Fibroblast of the aortic adventitia (primary cell): ENCODE data around the gene PADI1. TPM values are rescaled to one million over a fixed set of nuclear protein-coding genes. Genes with fewer than 3 reads are reported as not detected.

Experiments
- DNase-seq: peaks from one replicate; pipeline ENCODE4 v3.0.0-alpha.2; 2010; ENCODE audit warnings: low read depth
- H3K4me3 ChIP-seq: 2 replicates; pipeline ENCODE4 v1.5.1; 2011; ENCODE audit warnings: low read depth, mild to moderate bottlenecking, control low read depth, low read length, moderate library complexity
- small RNA-seq: library from RNA; depleted of rRNA; stranded (forward); fragments of <200 nt; gene quantifications from one replicate; pipeline ENCODE3, GENCODE V24; 2012
- total RNA-seq: library from RNA; depleted of rRNA; stranded (reverse); fragments of >200 nt; gene quantifications from 2 replicates; pipeline ENCODE4 v1.2.3, GENCODE V29; 2012; ENCODE audit warnings: low replicate concordance
- TF ChIP-seq, protein P1 (sequence below): IDR thresholded peaks from 2 replicates; pipeline ENCODE4 v1.5.1; 2011; ENCODE audit warnings: mild to moderate bottlenecking, low read length, control low read depth, inconsistent platforms; ENCODE audit not compliant: insufficient read depth

The PADI1 gene
- total RNA-seq, 1 donor, result 0.09 TPM

DNA sequence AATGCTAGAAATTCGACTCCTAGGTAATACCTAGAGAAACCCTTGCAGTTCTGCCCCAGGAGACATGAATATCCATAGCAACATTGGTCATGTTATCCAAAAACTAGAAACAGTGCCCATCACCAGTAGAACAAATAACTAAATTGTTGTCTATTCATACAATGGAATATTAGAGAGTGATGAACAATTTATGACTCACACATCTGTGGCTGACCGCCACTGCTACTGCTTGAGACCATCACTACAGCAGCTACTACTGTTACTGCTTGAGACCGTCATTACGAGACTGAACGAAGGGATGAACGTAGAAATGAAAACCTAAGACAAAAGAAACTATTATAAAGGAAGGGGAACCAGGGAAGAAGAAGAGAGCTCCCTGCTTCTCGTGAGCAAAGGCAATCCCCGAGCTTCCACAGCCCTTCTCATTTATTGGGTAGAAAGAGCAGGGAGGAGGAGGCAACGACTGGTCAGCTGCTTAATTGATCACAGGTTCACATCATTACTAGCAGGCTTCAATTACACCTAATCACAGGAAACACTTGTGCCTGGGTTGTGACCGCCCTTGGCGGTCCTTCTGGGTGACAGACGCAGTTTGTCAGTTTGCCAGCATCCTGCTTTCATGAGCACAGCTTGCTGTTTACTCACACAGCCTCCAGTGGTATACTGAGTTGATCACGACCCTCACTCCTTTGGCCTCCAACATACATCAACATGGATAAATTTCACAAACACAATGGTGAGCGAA lies 88.9 kb downstream of the PADI1 start:
- no peak overlapping the region for H3K4me3 ChIP-seq
- TF ChIP-seq, protein P1, sequence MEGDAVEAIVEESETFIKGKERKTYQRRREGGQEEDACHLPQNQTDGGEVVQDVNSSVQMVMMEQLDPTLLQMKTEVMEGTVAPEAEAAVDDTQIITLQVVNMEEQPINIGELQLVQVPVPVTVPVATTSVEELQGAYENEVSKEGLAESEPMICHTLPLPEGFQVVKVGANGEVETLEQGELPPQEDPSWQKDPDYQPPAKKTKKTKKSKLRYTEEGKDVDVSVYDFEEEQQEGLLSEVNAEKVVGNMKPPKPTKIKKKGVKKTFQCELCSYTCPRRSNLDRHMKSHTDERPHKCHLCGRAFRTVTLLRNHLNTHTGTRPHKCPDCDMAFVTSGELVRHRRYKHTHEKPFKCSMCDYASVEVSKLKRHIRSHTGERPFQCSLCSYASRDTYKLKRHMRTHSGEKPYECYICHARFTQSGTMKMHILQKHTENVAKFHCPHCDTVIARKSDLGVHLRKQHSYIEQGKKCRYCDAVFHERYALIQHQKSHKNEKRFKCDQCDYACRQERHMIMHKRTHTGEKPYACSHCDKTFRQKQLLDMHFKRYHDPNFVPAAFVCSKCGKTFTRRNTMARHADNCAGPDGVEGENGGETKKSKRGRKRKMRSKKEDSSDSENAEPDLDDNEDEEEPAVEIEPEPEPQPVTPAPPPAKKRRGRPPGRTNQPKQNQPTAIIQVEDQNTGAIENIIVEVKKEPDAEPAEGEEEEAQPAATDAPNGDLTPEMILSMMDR, result no peak
- no peak for DNase-seq

DNA sequence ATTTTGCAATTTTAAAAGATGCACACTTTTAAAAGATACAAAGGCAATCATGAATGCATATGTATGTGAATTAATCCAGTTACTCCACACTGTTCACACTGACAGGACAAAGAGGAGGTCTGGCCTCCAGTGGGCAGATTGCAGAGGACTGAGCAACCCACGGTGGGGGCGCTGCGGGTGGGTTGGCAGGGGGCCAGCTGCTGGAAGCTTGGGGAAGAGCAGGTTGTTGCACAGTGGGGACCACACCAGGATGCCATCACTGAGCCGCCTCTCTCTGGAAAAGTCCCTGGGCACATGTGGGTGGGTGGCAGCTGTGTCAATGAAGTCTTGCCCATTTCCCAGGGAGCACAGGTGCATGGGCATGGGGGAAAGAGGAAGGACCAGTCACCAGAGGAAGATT lies 90.4 kb downstream of the PADI1 start:
- DNase-seq, result no peak
- H3K4me3 ChIP-seq, result no peak overlapping the region
- TF ChIP-seq, protein P1, result no peak

Small RNA genes within 50 kb of the gene (small RNA-seq; reads per million reads assigned to genes)
- gene MIR3972, result not detected

Other genes with a start within 250 kb of the PADI1 start
- 47.7 and 60.3 TPM in 2 replicates for gene MFAP2, start 224.5 kb upstream of the PADI1 start, total RNA-seq
- gene ATP13A2, start 193.2 kb upstream of the PADI1 start, total RNA-seq, result 6.8 and 18.4 TPM in 2 replicates
- gene SDHB, start 151.1 kb upstream of the PADI1 start, total RNA-seq, result 48.4 and 106 TPM in 2 replicates
- 0.09 and 0.16 TPM in 2 replicates for gene PADI2, start 85.7 kb upstream of the PADI1 start, total RNA-seq
- not detected in 2 replicates for gene PADI3, start 44.0 kb downstream of the PADI1 start, total RNA-seq
- gene PADI4, start 103.1 kb downstream of the PADI1 start, total RNA-seq, result not detected in 2 replicates
- not detected in 2 replicates for gene PADI6, start 167.1 kb downstream of the PADI1 start, total RNA-seq
- gene RCC2, start 234.5 kb downstream of the PADI1 start, total RNA-seq, result 40.1 and 46.0 TPM in 2 replicates